ELR (cell line): ENCODE results near the gene TMEM255B.
A peak's percentile ranks its signal among the peaks of the same experiment; 100 is the strongest.

Experiments used
- DNase-seq: peaks from one replicate; pipeline ENCODE4 v3.0.0-alpha.2; 2015; ENCODE audit warnings: low read depth

Gene TMEM255B

GRCh38 chr13:113804017-113804702 is 45.1 kb downstream of the TMEM255B start:
- DNase-seq: no peak

GRCh38 chr13:113804703-113805430 is 45.8 kb downstream of the TMEM255B start:
- no peak for DNase-seq

- no peak for DNase-seq
Measured at GRCh38 chr13:113805431-113806103, 46.5 kb downstream of the TMEM255B start.

GRCh38 chr13:113806104-113806471 is 47.1 kb downstream of the TMEM255B start:
- DNase-seq: no peak

GRCh38 chr13:113806526-113806925 is 47.5 kb downstream of the TMEM255B start:
- no peak for DNase-seq

GRCh38 chr13:113808058-113808834 is 49.2 kb downstream of the TMEM255B start:
- no peak for DNase-seq

- no peak for DNase-seq
Measured at GRCh38 chr13:113809934-113810333, 50.9 kb downstream of the TMEM255B start.

GRCh38 chr13:113810640-113811039 is 51.6 kb downstream of the TMEM255B start:
- DNase-seq: no peak

GRCh38 chr13:113811081-113811928 is 52.3 kb downstream of the TMEM255B start:
- DNase-seq: no peak

GRCh38 chr13:113812178-113813040 is 53.4 kb downstream of the TMEM255B start:
- DNase-seq: no peak

GRCh38 chr13:113813070-113813748 is 54.2 kb downstream of the TMEM255B start:
- no peak for DNase-seq

- no peak for DNase-seq
Measured at GRCh38 chr13:113813749-113814434, 54.9 kb downstream of the TMEM255B start.

GRCh38 chr13:113814435-113814821 is 55.4 kb downstream of the TMEM255B start:
- peak; percentile 53 for DNase-seq

GRCh38 chr13:113815151-113816058 is 56.4 kb downstream of the TMEM255B start:
- no peak for DNase-seq

GRCh38 chr13:113816254-113816929 is 57.4 kb downstream of the TMEM255B start:
- DNase-seq: peak; percentile 44

GRCh38 chr13:113816946-113817859 is 58.2 kb downstream of the TMEM255B start:
- peak; percentile 88 for DNase-seq
